ENCODE data around the gene TMEM38A.

- no peak for TF ChIP-seq CTCF (IDR thresholded peaks at IDR 0.05)
- no peak for TF ChIP-seq ZFX (IDR thresholded peaks at IDR 0.05; ENCODE audit: borderline replicate concordance)
Observed at GRCh38 chr19:16682539-16682938, 21.6 kb downstream of the TMEM38A start.
